ENCODE results near the gene METTL24. TPM values are rescaled to one million over a fixed set of nuclear protein-coding genes. Genes with fewer than 3 reads are reported as not detected.

Gene METTL24
- total and polyA plus RNA-seq, 2 of the 8 experiments (the other 6 are each of a cell fraction or from before 2014, with no cell fraction given): 0.30 to 0.39 TPM

DNA sequence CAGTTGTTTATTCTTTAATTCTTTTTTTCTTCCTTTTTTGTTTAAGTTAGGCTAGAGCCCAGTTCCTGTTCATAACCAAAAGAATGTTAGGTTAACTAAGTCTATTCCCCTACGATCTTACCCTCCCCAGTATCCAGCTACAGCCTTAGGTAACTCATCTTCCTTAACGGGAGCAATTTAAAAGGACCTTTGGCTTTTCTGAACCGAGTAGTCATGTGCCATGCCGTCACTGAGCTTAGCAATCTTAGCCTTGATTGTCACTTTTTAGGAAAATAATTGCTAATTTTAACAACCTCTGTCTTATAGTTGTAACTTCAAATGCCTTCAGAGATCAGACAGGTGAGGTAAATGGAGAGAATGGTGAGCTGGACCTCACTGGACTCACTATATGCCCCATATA lies 6.2 kb downstream of the METTL24 start (continued):
- TF ChIP-seq CBX8 (IDR thresholded peaks at IDR 0.05; ENCODE audit: borderline replicate concordance, low read depth, low read length) (no peak), TAF1 (IDR thresholded peaks at IDR 0.05; ENCODE audit: low read depth, low read length) (no peak), BRCA1 (IDR thresholded peaks at IDR 0.05; ENCODE audit: low read depth, low read length) (no peak), EZH2 (IDR thresholded peaks at IDR 0.05; ENCODE audit: low read depth, low read length, severe bottlenecking) (no peak)
- TF ChIP-seq, protein P1, sequence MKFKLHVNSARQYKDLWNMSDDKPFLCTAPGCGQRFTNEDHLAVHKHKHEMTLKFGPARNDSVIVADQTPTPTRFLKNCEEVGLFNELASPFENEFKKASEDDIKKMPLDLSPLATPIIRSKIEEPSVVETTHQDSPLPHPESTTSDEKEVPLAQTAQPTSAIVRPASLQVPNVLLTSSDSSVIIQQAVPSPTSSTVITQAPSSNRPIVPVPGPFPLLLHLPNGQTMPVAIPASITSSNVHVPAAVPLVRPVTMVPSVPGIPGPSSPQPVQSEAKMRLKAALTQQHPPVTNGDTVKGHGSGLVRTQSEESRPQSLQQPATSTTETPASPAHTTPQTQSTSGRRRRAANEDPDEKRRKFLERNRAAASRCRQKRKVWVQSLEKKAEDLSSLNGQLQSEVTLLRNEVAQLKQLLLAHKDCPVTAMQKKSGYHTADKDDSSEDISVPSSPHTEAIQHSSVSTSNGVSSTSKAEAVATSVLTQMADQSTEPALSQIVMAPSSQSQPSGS (IDR thresholded peaks at IDR 0.05; ENCODE audit: low read length): no peak
